K562 (cell line): ENCODE measurements around the gene CSH1. TPM values are rescaled to one million over a fixed set of nuclear protein-coding genes. Genes with fewer than 3 reads are reported as not detected.

Experiments
- ATAC-seq: fragments of 200-7000 bp; cut with Tn5 transposase; 3 replicates; pipeline ENCODE4 v1.9.1; 2020; ENCODE audit warnings: moderate library complexity
- BruUV-seq: library from RNA; stranded (reverse); fragments of 400-500 nt; replicated peaks from 2 replicates; lab custom pipeline; 2021; lab: Mats Ljungman, UMichigan
- CTCF ChIA-PET: fragments of 300-600 bp; formaldehyde crosslinking; extraction: SDS; loops from one replicate; lab custom pipeline; 2021; ENCODE audit warnings: low intra/inter-chr PET ratio; lab: Yijun Ruan, JAX
- POLR2A ChIA-PET: fragments of 300-600, 350-650 bp; sonication (Branson Sonifier 250); formaldehyde crosslinking; extraction: SDS; loops from one replicate; lab custom pipeline; 2021; ENCODE audit warnings: antibody characterized with exemption, inconsistent platforms; lab: Yijun Ruan, JAX
- DNase-seq, 4 experiments: peaks; one replicate each; pipeline versions ENCODE4 v3.0.0 to v3.0.0-alpha.2; 2011 to 2018; ENCODE audit warnings: low spot score in 3 of 4, mixed read lengths in 3 of 4; ENCODE audit errors: extremely low read depth in 1 of 4
- FAIRE-seq: peaks from 2 replicates; lab custom pipeline; 2011; peaks lifted over from hg19 to GRCh38; lab: Jason Lieb, UNC
- H2AFZ ChIP-seq: 2 replicates; pipeline ENCODE4 v1.6.0; 2011; ENCODE audit warnings: low read depth, low read length, control low read depth, inconsistent platforms
- H3K27ac ChIP-seq: fragments of 200-600 bp; 3 replicates; pipeline ENCODE4 v1.8.0; 2011; ENCODE audit warnings: low read depth, mild to moderate bottlenecking, control low read depth, inconsistent platforms, low read length, moderate library complexity, mixed read lengths; ENCODE audit errors: extremely low read depth
- H3K27me3 ChIP-seq, 2 experiments: fragments of 300-600 bp in 1 of 2; 2 replicates in 1 of 2; 3 replicates in 1 of 2; pipeline versions ENCODE4 v1.6.0 to v1.8.0; 2011; ENCODE audit warnings: inconsistent platforms in 2 of 2, low read length in 2 of 2, mild to moderate bottlenecking in 1 of 2, mixed read lengths in 1 of 2, moderate library complexity in 1 of 2; ENCODE audit not compliant: control insufficient read depth in 2 of 2, insufficient read depth in 2 of 2
- H3K36me3 ChIP-seq: fragments of 300-600 bp; 3 replicates; pipeline ENCODE4 v1.8.0; 2011; ENCODE audit warnings: mild to moderate bottlenecking, low read length, inconsistent platforms; ENCODE audit not compliant: control insufficient read depth, insufficient read depth
- H3K4me1 ChIP-seq, 2 experiments: fragments of 200-600 bp in 1 of 2; replicated peaks in 1 of 2; 2 replicates in 1 of 2; 3 replicates in 1 of 2; pipeline versions ENCODE4 v1.5.1 to v1.8.0; 2011; ENCODE audit warnings: inconsistent platforms in 2 of 2, low read length in 2 of 2, mild to moderate bottlenecking in 1 of 2, mixed read lengths in 1 of 2, moderate library complexity in 1 of 2; ENCODE audit not compliant: control insufficient read depth in 2 of 2, insufficient read depth in 2 of 2
- H3K4me2 ChIP-seq: 2 replicates; pipeline ENCODE4 v1.6.1; 2011; ENCODE audit warnings: low read length, control low read depth, inconsistent platforms, mixed read lengths; ENCODE audit not compliant: insufficient read depth
- H3K4me3 ChIP-seq: fragments of 200-600 bp; sonication (generic), shearing (Covaris generic); 2 replicates; pipeline ENCODE4 v1.5.1; 2016; ENCODE audit warnings: control low read depth, inconsistent platforms
- H3K79me2 ChIP-seq: fragments of 200-600 bp; 3 replicates; pipeline ENCODE4 v1.8.0; 2011; ENCODE audit warnings: low read length, inconsistent platforms; ENCODE audit not compliant: control insufficient read depth, insufficient read depth
- H3K9ac ChIP-seq, 2 experiments: 2 replicates each; pipeline versions ENCODE4 v1.6.0 to v1.6.1; 2011; ENCODE audit warnings: low read depth in 2 of 2, low read length in 2 of 2, control low read depth in 1 of 2, inconsistent platforms in 1 of 2, mild to moderate bottlenecking in 1 of 2, mixed read lengths in 1 of 2; ENCODE audit not compliant: insufficient read depth in 1 of 2
- H3K9me1 ChIP-seq: one replicate; pipeline ENCODE4 v1.6.0; 2011; ENCODE audit warnings: inconsistent platforms, mild to moderate bottlenecking, low read length, moderate library complexity; ENCODE audit not compliant: control insufficient read depth, insufficient read depth
- H3K9me3 ChIP-seq: replicated peaks from 2 replicates; pipeline ENCODE4 v1.5.1; 2011; ENCODE audit warnings: low read depth, low read length, inconsistent platforms; ENCODE audit not compliant: control insufficient read depth, insufficient read depth
- H4K20me1 ChIP-seq: replicated peaks from 2 replicates; pipeline ENCODE4 v1.6.1; 2011; ENCODE audit warnings: low read length, inconsistent platforms, mixed read lengths; ENCODE audit not compliant: control insufficient read depth, insufficient read depth
- BHLHE40 ChIP-seq: IDR thresholded peaks from 2 replicates; pipeline ENCODE4 v1.6.1; 2011; ENCODE audit warnings: low read length, improper control_type of control experiment
- LARP7 ChIP-seq: fragments of 450-650 bp; IDR thresholded peaks from 2 replicates; pipeline ENCODE4 v1.6.1; 2016
- ZFP36 ChIP-seq: fragments of 150-350 bp; IDR thresholded peaks from 2 replicates; pipeline ENCODE4 v1.6.1; 2018; ENCODE audit warnings: low read length, low read depth; ENCODE audit not compliant: partially characterized antibody
- ZNF507 ChIP-seq: conservative IDR thresholded peaks from 2 replicates; pipeline ENCODE4 v1.6.1; 2017; ENCODE audit warnings: missing genetic modification characterization, missing compliant biosample characterization
- ZZZ3 ChIP-seq: fragments of 450-650 bp; IDR thresholded peaks from 2 replicates; pipeline ENCODE4 v1.6.1; 2016; ENCODE audit warnings: antibody characterized with exemption, mild to moderate bottlenecking, moderate library complexity
- WGBS: fragments of 100-300 bp; shearing (Covaris generic); methylation state at CpG from one replicate; pipeline ENCODE4 v1.1.6; 2016; ENCODE audit warnings: low coverage, mixed read lengths; ENCODE audit not compliant: insufficient coverage; ENCODE audit errors: missing lambda C conversion rate; 5-methylcytosine and 5-hydroxymethylcytosine counted together
- in situ Hi-C: fragments of 300-500 bp; cut with MboI; formaldehyde crosslinking; loops from 4 replicates; pipeline ENCODE4 v1.15.0; 2018; ENCODE audit warnings: inconsistent platforms, mixed read lengths
- intact Hi-C: fragments of 100-400 bp; cut with micrococcal nuclease; formaldehyde crosslinking; loops from 2 replicates; pipeline ENCODE4 v1.14.2; 2022
- polyA plus RNA-seq, 8 experiments: library from polyadenylated mRNA; depleted of rRNA in 4 of 8; stranded (reverse) in 5 of 8; unstranded in 3 of 8; fragments of >200 nt; fragmentation: Nextera tagmentation in 2 of 8; fragmentation: Illumina TruSeq in 1 of 8; extraction: Ambion mirVana in 2 of 8; extraction: Trizol in 1 of 8; gene quantifications; 2 replicates each; pipeline versions ENCODE4 v1.2.1 to v1.2.3, GENCODE V29; 2011 to 2014; ENCODE audit warnings: inconsistent platforms in 1 of 8, missing spikeins in 1 of 8
- total RNA-seq, 7 experiments: library from RNA; depleted of rRNA in 6 of 7; stranded (reverse); fragments of >200 nt in 6 of 7; fragmentation: Illumina TruSeq in 2 of 7; extraction: Trizol in 2 of 7; gene quantifications; 2 replicates each; pipeline versions ENCODE4 v1.2.1 to v1.2.3, GENCODE V29; 2011 to 2021; ENCODE audit warnings: low replicate concordance in 1 of 7
- TF ChIP-seq, protein P1 (sequence below): fragments of 200-800 bp; sonication (Bioruptor generic); IDR thresholded peaks from 2 replicates; pipeline ENCODE4 v1.6.1; 2017; ENCODE audit warnings: missing genetic modification characterization, missing compliant biosample characterization
- TF ChIP-seq, protein P2 (sequence below): fragments of 450-650 bp; IDR thresholded peaks from 2 replicates; pipeline ENCODE4 v1.6.1; 2018; ENCODE audit warnings: mild to moderate bottlenecking, low read depth; ENCODE audit not compliant: partially characterized antibody
- TF ChIP-seq, protein P3 (sequence below): fragments of 450-650 bp; conservative IDR thresholded peaks from 2 replicates; pipeline ENCODE4 v1.6.1; 2016; ENCODE audit warnings: missing genetic modification characterization, low read depth, mild to moderate bottlenecking, missing compliant biosample characterization, moderate library complexity

CSH1 gene
- total and polyA plus RNA-seq, 9 of the 15 experiments (the other 6 are each of a cell fraction or from before 2014, with no cell fraction given), result not detected

- FAIRE-seq (no peak), DNase-seq (no peak), ATAC-seq (no peak)
- Histone ChIP-seq H3K79me2 (no peaks in the 10 kb centered on the region), H3K36me3 (no peaks in the 10 kb centered on the region), H3K9me3 (no peaks in the 10 kb centered on the region), H3K4me1 (peaks cover 0 to 33% of the 10 kb centered on the region in 2 experiments; a peak in 2 of 5 replicates), H3K27me3 (peaks cover 0 to 9% of the 10 kb centered on the region in 2 experiments; a peak in 2 of 5 replicates), H3K9me1 (no peaks in the 10 kb centered on the region), H3K4me3 (no peak overlapping the region), H2AFZ (no peak overlapping the region), H4K20me1 (no peaks in the 10 kb centered on the region), H3K9ac (no peak overlapping the region; a peak in 1 of 4 replicates), H3K4me2 (no peak overlapping the region), H3K27ac (no peak overlapping the region)
- in situ Hi-C loops (no loop called here), intact Hi-C loops (no loop called here)
- CTCF ChIA-PET, result no interaction called here
- POLR2A ChIA-PET, result interaction anchor here (0.6 kb wide), 1 partner anchor 13 kb away, joined by 3 read pairs; no protein-coding TSS in a partner anchor
- BruUV-seq, result no TSS peak
- 19% methylated on average over 7 of the region's 10 CpGs for WGBS
- TF ChIP-seq LARP7 (no peak), ZFP36 (peak; percentile 78)
Measured at GRCh38 chr17:63928172-63928666, 31.8 kb upstream of the CSH1 start.

GRCh38 chr17:63927464-63928171 is 31.2 kb upstream of the CSH1 start:
- Histone ChIP-seq H2AFZ (no peak overlapping the region), H3K27ac (no peak overlapping the region), H3K9ac (peak overlapping the region in 1 of 2 experiments; percentile 4; a peak in 1 of 4 replicates), H3K9me1 (no peaks in the 10 kb centered on the region), H3K4me1 (peaks cover 0 to 33% of the 10 kb centered on the region in 2 experiments; a peak in 2 of 5 replicates), H3K4me2 (no peak overlapping the region), H3K79me2 (no peaks in the 10 kb centered on the region), H3K9me3 (no peaks in the 10 kb centered on the region), H3K27me3 (peaks cover 0 to 9% of the 10 kb centered on the region in 2 experiments; a peak in 2 of 5 replicates), H3K36me3 (no peaks in the 10 kb centered on the region), H4K20me1 (no peaks in the 10 kb centered on the region), H3K4me3 (no peak overlapping the region)
- no TSS peak for BruUV-seq
- in situ Hi-C loops (no loop called here), intact Hi-C loops (no loop called here)
- WGBS, result 18% methylated on average over 6 of the region's 8 CpGs
- no peak for DNase-seq
- no peak for FAIRE-seq
- ChIA-PET CTCF (no interaction called here), POLR2A (no interaction called here)
- TF ChIP-seq, protein P1, sequence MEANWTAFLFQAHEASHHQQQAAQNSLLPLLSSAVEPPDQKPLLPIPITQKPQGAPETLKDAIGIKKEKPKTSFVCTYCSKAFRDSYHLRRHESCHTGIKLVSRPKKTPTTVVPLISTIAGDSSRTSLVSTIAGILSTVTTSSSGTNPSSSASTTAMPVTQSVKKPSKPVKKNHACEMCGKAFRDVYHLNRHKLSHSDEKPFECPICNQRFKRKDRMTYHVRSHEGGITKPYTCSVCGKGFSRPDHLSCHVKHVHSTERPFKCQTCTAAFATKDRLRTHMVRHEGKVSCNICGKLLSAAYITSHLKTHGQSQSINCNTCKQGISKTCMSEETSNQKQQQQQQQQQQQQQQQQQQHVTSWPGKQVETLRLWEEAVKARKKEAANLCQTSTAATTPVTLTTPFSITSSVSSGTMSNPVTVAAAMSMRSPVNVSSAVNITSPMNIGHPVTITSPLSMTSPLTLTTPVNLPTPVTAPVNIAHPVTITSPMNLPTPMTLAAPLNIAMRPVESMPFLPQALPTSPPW (CRISPR knock-in tag), result no peak
- no peak for TF ChIP-seq ZNF507 (tag)
- TF ChIP-seq BHLHE40, result peak; percentile 51; the same call in 1 of the 2 replicates
- TF ChIP-seq, protein P2, sequence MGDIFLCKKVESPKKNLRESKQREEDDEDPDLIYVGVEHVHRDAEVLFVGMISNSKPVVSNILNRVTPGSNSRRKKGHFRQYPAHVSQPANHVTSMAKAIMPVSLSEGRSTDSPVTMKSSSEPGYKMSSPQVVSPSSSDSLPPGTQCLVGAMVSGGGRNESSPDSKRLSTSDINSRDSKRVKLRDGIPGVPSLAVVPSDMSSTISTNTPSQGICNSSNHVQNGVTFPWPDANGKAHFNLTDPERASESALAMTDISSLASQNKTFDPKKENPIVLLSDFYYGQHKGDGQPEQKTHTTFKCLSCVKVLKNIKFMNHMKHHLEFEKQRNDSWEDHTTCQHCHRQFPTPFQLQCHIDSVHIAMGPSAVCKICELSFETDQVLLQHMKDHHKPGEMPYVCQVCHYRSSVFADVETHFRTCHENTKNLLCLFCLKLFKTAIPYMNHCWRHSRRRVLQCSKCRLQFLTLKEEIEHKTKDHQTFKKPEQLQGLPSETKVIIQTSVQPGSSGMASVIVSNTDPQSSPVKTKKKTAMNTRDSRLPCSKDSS, result no peak
- TF ChIP-seq ZZZ3, result no peak
- TF ChIP-seq, protein P3, sequence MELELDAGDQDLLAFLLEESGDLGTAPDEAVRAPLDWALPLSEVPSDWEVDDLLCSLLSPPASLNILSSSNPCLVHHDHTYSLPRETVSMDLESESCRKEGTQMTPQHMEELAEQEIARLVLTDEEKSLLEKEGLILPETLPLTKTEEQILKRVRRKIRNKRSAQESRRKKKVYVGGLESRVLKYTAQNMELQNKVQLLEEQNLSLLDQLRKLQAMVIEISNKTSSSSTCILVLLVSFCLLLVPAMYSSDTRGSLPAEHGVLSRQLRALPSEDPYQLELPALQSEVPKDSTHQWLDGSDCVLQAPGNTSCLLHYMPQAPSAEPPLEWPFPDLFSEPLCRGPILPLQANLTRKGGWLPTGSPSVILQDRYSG (tag), result no peak
- ATAC-seq, result no peak
